22Rv1 (cell line): ENCODE results near the gene KANK4.

Experiments
- CTCF ChIP-seq: fragments of 450-650 bp; IDR thresholded peaks from 2 replicates; pipeline ENCODE4 v1.5.1; 2017; ENCODE audit warnings: mild to moderate bottlenecking
- ZFX ChIP-seq: fragments of 450-650 bp; IDR thresholded peaks from 2 replicates; pipeline ENCODE4 v1.6.1; 2017; ENCODE audit warnings: antibody characterized with exemption, borderline replicate concordance

GRCh38 chr1:62263814-62264353 is 55.4 kb downstream of the KANK4 start:
- TF ChIP-seq CTCF: no peak
- no peak for TF ChIP-seq ZFX
